ENCODE data around the gene LRRC41. TPM values are rescaled to one million over a fixed set of nuclear protein-coding genes. Genes with fewer than 3 reads are reported as not detected.
A peak's percentile ranks its signal among the peaks of the same experiment; 100 is the strongest.

LRRC41 gene
- total RNA-seq, 3 donors from 2014 or later (not counting 1 experiment from before 2014, with no cell fraction given): 35.0 to 43.9 (median 35.8) TPM

- no peak overlapping the region for H3K4me3 Mint-ChIP-seq
- TF ChIP-seq CTCF (IDR thresholded peaks at IDR 0.05): no peak
- H3K9me3 Mint-ChIP-seq: no peaks in the 10 kb centered on the region
- intact Hi-C loops (cut with micrococcal nuclease): no loop called here
- no peaks in the 10 kb centered on the region for H3K4me1 ChIP-seq (ENCODE audit: control insufficient read depth, insufficient read depth, low read length)
- no peak for DNase-seq
- no peak overlapping the region for H3K4me3 ChIP-seq (ENCODE audit: low read length)
- H3K36me3 ChIP-seq (ENCODE audit: control insufficient read depth, insufficient read depth, low read length): peaks cover 31% of the 10 kb centered on the region
- H3K27me3 Mint-ChIP-seq (ENCODE audit: low read depth in 2 of 2): no peaks in the 10 kb centered on the region
- WGBS (ENCODE audit: insufficient coverage): 93% methylated on average over 3 of the region's 3 CpGs
- ATAC-seq: no peak
- no peaks in the 10 kb centered on the region for H3K27me3 ChIP-seq (ENCODE audit: control insufficient read depth, insufficient read depth, low read length)
- no peaks in the 10 kb centered on the region for H3K9me3 ChIP-seq (ENCODE audit: control insufficient read depth, insufficient read depth, low read length)
- no peak overlapping the region for H3K27ac Mint-ChIP-seq
- peaks cover 0 to 7% of the 10 kb centered on the region in 2 donors for H3K4me1 Mint-ChIP-seq
- no peaks in the 10 kb centered on the region for H3K36me3 Mint-ChIP-seq
- no peak overlapping the region for H3K27ac ChIP-seq (ENCODE audit: low read length)
Measured at GRCh38 chr1:46284597-46285564, 18.5 kb downstream of the LRRC41 start.

DNA sequence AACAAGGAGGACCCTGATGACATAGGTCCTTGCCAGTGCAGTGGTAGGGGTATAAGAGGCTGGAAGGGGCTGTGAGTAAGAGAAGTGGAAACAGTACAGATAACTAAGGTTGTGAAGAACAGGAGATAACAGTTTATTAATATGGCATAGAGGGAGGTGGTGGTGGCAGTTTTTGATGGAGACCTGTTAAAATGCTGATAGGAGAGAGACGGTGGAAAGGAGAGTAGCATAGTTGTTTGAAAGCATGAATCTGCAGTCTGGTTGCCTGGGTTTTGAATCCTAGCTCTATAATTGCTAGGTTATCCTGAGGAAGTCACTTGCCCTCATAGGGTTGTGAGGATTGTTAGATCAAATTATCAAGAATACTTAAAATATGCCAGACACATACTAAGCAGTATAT, 19.4 kb downstream of the LRRC41 start:
- Histone ChIP-seq H3K9me3 (ENCODE audit: control insufficient read depth, insufficient read depth, low read length) (no peaks in the 10 kb centered on the region), H3K4me3 (ENCODE audit: low read length) (no peak overlapping the region), H3K36me3 (ENCODE audit: control insufficient read depth, insufficient read depth, low read length) (peaks cover 35% of the 10 kb centered on the region), H3K27ac (ENCODE audit: low read length) (no peak overlapping the region), H3K4me1 (ENCODE audit: control insufficient read depth, insufficient read depth, low read length) (no peaks in the 10 kb centered on the region), H3K27me3 (ENCODE audit: control insufficient read depth, insufficient read depth, low read length) (no peaks in the 10 kb centered on the region)
- intact Hi-C loops (cut with micrococcal nuclease): no loop called here
- no peak overlapping the region for H3K27ac Mint-ChIP-seq
- H3K9me3 Mint-ChIP-seq: no peaks in the 10 kb centered on the region
- peaks cover 0 to 7% of the 10 kb centered on the region in 2 donors for H3K4me1 Mint-ChIP-seq
- no peaks in the 10 kb centered on the region for H3K27me3 Mint-ChIP-seq (ENCODE audit: low read depth in 2 of 2)
- H3K4me3 Mint-ChIP-seq: no peak overlapping the region
- WGBS (ENCODE audit: insufficient coverage): 100% methylated on average over 1 of the region's 1 CpG
- TF ChIP-seq CTCF (IDR thresholded peaks at IDR 0.05): no peak
- DNase-seq (no peak), ATAC-seq (no peak)
- no peaks in the 10 kb centered on the region for H3K36me3 Mint-ChIP-seq

DNA sequence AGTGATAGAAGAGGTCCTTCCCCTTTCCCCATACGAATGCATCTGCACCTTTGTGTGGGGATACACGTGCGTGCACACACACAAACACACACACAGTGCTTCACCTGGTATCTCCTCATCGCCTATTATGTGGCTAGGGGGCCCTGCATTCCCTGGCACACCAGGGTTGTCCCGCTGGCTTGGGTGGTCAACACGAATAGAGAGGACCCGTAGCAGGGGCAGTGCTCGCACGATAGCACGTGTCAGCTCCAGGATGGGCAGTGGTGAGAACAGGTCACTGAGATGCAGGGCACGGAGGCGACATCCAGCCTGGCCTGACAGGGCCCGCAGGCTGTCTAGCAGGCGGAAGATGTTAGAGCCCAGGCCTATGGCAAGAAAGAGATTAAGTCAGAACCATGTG, 22.4 kb downstream of the LRRC41 start:
- no peaks in the 10 kb centered on the region for H3K27me3 ChIP-seq (ENCODE audit: control insufficient read depth, insufficient read depth, low read length)
- no peak for ATAC-seq
- H3K36me3 ChIP-seq (ENCODE audit: control insufficient read depth, insufficient read depth, low read length): peaks cover 39% of the 10 kb centered on the region
- no peaks in the 10 kb centered on the region for H3K36me3 Mint-ChIP-seq
- no peaks in the 10 kb centered on the region for H3K27me3 Mint-ChIP-seq (ENCODE audit: low read depth in 2 of 2)
- over 99% methylated on average over 14 of the region's 14 CpGs for WGBS (ENCODE audit: insufficient coverage)
- no peaks in the 10 kb centered on the region for H3K9me3 ChIP-seq (ENCODE audit: control insufficient read depth, insufficient read depth, low read length)
- H3K9me3 Mint-ChIP-seq: no peaks in the 10 kb centered on the region
- H3K4me1 ChIP-seq (ENCODE audit: control insufficient read depth, insufficient read depth, low read length): no peaks in the 10 kb centered on the region
- H3K4me1 Mint-ChIP-seq: no peaks in the 10 kb centered on the region
- no peak overlapping the region for H3K4me3 ChIP-seq (ENCODE audit: low read length)
- TF ChIP-seq CTCF (IDR thresholded peaks at IDR 0.05): no peak
- DNase-seq: no peak
- peak overlapping the region in 1 of 2 donors; percentile 48 for H3K27ac Mint-ChIP-seq
- no peak overlapping the region for H3K4me3 Mint-ChIP-seq
- intact Hi-C loops (cut with micrococcal nuclease): no loop called here
- no peak overlapping the region for H3K27ac ChIP-seq (ENCODE audit: low read length)
